HG03457 (cell line): ENCODE data around the gene PTH2.

ENCODE experiments used
- ATAC-seq: cut with Tn5 transposase; IDR thresholded peaks from one replicate; pipeline ENCODE4 v1.9.1; 2021; ENCODE audit warnings: moderate number of reproducible peaks; ENCODE audit not compliant: unreplicated experiment

Gene PTH2

DNA sequence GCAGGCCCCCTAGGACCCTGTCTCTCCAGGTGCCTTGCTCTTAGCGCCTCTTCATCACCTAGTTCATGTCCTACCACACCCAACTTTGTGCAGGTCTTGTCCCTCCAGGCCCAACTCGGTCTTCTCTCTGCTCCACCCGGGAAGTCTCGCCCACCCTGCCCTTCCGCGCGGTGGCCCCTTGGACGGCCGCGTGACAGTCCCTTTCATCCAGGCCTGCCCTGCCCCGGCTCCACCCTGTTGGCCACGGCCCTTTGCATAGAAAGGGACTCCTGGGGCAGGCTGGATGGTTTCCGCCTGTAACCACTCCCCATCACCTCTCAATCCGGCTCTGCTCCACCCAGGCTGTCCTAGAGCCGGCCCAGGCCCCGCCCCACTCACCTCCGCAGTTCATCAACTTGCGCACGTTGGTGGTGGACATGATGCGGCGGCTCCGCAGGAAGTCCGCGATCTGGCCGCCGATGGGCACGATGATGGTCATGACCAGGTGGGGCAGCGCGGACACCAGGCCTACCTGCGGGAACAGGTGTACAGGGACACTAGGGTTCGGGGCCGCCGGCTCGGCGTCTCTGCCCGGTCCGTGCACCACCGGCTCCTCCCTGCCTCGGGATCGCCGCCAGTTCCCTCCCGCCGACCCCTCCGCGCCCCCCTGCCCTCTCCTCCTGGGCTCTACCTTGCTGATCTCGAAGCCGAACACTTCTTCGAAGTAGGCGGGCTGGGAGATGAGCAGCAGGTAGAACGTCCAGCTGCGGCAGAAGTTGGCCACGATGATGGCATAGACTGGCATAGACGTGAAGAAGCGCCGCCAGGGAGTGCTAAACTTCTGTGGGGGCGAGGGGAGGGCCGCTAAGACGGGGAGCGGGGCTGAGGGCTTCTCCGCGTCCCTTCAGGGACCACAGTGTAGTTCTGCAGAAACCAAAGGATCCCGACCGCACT, 9.2 kb upstream of the PTH2 start:
- ATAC-seq: no peak

- ATAC-seq: no peak
Measured at GRCh38 chr19:49431330-49431749, 8.1 kb upstream of the PTH2 start.

DNA sequence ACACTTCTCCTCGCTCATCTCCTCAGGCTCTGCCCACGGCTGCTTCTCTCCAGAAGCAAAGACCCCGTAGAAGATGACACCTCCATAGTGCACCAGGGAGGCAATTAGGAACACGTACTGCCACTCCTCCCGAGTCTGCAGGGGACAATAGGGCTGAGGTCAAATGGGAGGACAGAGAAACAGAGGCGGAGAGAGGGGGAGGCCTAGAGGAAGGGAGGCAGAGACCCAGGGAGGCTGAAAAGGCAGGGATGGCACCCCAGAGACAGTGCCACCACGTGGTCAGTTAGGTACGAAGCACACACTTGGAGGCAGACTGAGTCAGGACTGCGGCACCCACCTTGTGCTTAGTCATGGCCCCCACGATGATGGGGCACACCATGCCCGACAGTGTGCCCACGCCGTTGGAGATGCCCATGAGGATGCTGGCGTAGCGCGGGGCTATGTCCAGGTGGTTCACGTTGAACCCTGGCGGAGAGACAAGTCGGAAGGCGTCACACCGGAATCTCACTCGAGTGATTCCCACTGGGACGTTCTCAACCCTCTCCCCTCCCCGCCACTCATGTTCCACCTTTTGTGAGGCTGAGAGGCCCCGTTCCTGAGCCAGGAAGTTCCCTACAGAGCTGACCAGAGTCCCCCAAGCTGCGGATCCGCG, 7.6 kb upstream of the PTH2 start:
- ATAC-seq: no peak

DNA sequence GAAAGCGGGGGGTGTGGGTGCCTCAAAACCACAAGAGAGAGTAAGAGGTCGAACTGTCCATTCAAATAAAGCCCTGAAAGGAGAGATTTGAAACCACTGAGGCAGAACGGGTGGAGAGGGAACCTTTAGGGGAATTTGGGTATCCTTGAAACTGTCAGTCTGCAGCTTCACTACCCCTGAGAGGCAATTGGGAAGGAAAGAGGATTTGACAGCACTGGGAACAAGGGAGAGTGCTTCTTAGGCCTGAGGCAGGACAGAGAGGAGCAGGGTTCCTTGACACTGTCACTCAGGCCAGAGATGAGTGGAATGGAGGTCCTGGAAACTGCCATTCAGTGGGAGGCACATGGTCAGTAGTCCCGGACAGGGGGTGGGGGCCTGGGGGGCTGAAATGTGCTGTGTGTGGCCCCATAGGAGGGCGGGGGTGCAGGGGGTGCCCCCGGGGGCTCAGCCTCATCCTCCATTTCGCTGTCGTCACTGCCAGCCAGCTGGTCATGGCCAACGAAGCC, 7.0 kb upstream of the PTH2 start:
- no peak for ATAC-seq

DNA sequence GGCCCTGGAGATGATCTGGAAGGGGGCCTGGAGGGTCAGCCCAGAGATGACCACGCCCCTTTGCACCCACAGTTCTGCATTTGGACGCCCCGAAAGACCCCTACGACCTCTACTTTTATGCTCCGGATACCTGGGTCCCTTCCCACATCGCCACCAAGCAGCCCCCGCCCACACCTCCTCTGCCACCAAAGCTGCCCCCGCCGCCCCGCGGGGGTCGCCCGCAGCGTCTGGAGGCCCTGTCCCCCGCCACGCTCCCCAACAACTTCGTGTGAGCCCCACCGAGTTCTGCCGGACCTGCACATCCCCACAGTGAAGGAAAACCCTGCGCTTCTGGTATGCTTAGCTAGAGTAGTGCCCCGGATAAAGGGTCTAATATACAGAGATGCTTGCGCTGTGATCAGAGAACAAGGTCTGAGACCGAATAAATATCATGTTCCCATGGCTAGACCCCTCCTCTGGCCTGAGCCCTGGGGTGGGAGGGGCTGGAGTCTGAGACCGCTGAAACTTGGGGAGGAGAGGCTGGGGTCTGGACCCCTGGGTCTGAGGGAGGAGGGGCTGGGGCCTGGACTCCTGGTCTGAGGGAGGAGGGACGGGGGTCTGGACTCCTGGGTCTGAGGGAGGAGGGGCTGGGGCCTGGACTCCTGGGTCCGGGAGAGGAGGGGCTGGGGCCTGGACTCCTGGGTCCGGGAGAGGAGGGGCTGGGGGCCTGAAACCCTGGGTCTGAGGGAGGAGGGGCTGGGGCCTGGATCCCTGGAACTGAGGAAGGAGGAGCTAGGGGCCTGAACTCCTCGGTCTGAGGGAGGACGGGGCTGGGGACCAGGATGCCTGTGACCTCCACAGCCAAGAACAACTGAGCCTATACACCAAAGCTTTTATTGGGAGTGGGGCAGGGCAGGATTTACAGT, 5.6 kb upstream of the PTH2 start:
- no peak for ATAC-seq

DNA sequence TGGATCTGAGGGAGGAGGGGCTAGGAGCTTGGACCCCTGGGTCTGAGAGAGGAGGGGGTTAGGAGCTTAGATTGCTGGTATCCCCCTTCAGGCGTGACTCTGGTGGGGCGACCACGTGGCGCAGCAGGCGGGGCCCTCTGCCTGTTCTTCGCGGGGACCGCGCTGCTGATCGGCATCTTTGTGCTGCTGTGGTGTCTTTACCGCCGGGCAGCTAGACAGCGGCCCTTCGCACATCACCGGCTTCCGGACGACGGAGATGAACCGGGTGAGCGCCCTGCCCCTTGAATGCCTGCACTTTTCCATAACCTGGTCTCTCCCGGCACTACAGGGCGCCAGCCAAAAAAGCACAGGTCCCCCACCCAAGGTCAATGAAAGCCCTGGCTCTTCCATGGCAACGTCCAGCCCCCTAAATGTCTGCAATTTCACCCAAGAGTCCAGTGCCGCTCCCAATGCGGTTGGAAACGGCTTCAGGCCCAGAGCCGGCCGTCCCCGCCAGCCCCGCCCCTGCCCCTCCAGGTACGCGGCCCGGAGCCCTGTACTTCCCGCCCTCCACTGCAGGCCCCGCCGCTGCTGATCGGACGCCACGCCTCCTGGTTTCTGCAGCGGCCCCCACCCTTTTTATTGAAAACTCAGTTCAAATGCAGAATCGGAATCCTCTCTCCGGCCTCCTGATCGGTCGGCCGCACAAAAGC, 4.8 kb upstream of the PTH2 start:
- no peak for ATAC-seq

DNA sequence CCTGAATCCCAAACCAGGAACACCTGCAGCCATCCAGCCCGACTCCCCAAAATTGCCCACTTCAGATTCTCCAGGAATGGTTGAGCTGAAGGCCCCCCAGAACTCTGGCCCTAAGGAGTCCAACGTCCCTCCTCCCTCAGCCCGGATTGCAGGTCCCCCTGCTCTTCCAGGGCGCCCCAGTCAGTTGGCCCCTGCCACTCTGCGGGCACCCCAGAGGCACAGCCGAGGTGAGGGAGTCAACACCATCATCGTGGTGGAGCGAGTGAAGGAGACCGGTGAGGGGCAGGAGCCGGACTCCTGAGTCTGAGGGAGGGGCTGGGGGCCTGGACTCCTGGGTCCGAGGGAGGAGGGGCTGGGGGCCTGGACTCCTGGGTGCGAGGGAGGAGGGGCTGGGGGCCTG, 4.1 kb upstream of the PTH2 start:
- ATAC-seq: no peak

- ATAC-seq: no peak
Measured at GRCh38 chr19:49425922-49426592, 2.8 kb upstream of the PTH2 start.

DNA sequence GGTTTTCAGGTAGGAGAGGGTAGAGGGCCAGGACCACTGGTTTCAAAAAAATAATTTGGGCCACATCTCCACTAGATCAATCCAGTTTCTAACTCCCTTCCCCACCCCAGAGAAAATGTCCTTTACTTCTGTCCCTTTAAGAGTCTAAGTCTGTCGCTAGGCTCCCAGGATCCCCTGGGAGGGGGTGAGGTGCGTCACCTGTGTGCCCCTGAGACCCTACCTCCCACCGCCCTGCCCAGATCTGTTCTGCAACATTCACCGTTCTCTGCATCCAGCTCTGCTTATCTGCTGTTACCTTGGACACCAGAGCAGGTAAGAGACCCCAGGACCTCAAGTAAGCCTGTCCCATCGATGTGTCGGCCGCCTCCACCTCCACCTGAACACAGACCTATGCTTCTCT, 1.9 kb upstream of the PTH2 start, which contains the start of gene GFY:
TSS of gene GFY (plus strand) at position 211 of the 400 bp plus-strand sequence. CDS start 1,043 bp downstream, outside the sequence.
- no peak for ATAC-seq

DNA sequence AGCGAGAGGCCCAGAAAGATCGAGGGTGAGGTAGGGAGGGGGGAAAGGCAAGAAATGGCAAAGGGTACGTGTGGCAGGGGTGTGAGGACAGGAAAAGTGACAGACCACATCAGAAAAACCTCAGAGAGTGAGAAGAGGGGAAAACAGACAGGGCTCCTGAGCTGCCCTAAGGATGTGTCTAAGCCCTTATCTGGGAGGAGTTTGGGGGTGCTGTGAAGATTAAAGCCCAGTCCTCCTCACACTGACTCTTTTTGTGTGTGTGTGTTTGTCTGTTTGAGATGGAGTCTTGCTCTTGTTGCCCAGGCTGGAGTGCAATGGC, 703 bp upstream of the PTH2 start:
- ATAC-seq: no peak

- ATAC-seq: no peak
Measured at GRCh38 chr19:49422407-49423070, 702 bp downstream of the PTH2 start.

DNA sequence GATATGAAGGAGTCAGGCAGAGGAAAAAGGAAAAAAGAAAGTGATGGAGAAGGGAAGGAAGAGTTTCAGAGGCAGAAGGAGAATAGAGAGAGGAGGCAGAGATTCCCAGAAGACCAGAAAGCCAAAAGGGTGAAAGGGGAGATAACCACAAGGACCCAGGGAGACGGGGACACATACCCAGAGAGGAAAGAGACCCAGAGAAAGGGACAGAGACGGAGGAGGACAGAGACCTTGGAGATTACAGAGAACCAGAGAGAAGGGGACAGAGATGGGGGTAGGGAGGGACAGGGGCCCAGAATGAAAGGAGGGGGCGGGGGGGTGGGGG, 1.4 kb downstream of the PTH2 start:
- ATAC-seq: no peak

- no peak for ATAC-seq
Measured at GRCh38 chr19:49421039-49421877, 2.0 kb downstream of the PTH2 start.

DNA sequence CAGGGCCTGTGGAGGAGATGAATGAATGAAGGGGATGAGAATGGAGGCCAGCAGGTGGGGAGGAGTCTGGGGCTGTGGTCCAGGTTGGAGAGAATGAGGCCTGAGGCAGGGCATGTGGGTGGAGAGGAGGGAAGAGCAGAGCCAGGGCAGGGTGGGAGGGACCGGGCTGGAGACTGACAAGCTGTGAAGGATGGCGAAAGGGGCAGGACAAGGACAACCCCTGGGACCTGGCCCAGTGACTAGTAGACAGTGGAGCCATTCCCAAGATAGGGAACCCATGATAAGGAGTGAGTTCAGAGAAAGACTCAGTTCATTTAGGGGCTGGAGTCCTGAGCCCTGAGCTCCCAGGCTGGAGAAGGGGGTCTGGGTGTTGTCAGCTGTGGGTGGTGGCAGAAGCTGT, 3.0 kb downstream of the PTH2 start:
- ATAC-seq: no peak

GRCh38 chr19:49419173-49419572, 4.1 kb downstream of the PTH2 start:
- ATAC-seq: no peak

- no peak for ATAC-seq
Measured at GRCh38 chr19:49418511-49418910, 4.7 kb downstream of the PTH2 start.

- no peak for ATAC-seq
Measured at GRCh38 chr19:49417088-49417487, 6.2 kb downstream of the PTH2 start.

DNA sequence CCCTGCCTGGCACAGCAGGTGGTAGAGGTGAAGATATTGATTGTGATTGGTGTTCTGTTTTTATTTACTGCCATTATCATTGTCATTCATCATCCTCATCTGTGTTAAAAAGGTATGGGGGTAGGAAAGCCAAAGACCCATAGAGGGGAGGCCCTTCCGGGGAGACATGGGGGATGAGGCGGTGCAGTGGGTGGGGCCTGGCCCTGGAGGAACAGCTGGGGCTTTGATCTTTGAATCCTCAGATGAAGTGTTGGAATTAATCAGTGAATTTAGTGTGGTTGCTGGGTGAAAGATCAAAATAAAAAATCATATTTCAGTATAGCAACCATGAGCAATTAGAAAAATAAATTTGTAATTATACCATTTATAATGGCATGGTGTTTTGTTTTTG, 7.4 kb downstream of the PTH2 start:
- no peak for ATAC-seq
